Peyer's patch (tissue), 4 donors: ENCODE data around the gene EFNA1. TPM values are rescaled to one million over a fixed set of nuclear protein-coding genes. Genes with fewer than 3 reads are reported as not detected.
A peak's percentile ranks its signal among the peaks of the same experiment; 100 is the strongest.
"Not testable (repeated sequence)": the region's sequence is repeated elsewhere in the genome, so short reads cannot be mapped to it uniquely, and the experiment has no call there.

ENCODE experiments used
- DNase-seq, 3 donors: peaks; one replicate each; pipeline ENCODE4 v3.0.0-alpha.2; 2017 to 2019
- H3K27ac ChIP-seq, 4 donors: fragments of 200-600 bp; sonication (generic); one replicate each; pipeline ENCODE4 v1.5.1; 2016 to 2019
- H3K27me3 ChIP-seq, 2 donors: fragments of 200-600 bp; sonication (generic); one replicate each; pipeline ENCODE4 v1.5.1; 2019
- H3K36me3 ChIP-seq, 3 donors: fragments of 200-600 bp; sonication (generic); one replicate each; pipeline ENCODE4 v1.5.1; 2016 to 2019
- H3K4me1 ChIP-seq, 4 donors: fragments of 200-600 bp; sonication (generic); one replicate each; pipeline ENCODE4 v1.5.1; 2016 to 2019
- H3K4me3 ChIP-seq, 4 donors: fragments of 200-600 bp; sonication (generic); 1 replicate in 3 of 4; 2 replicates in 1 of 4; pipeline ENCODE4 v1.5.1; 2016 to 2019; ENCODE audit warnings: mild to moderate bottlenecking in 1 of 4
- H3K9me3 ChIP-seq, 4 donors: fragments of 200-600 bp; sonication (generic); one replicate each; pipeline ENCODE4 v1.5.1; 2016 to 2019; ENCODE audit warnings: mild to moderate bottlenecking in 1 of 4
- POLR2A ChIP-seq, 2 donors: fragments of 450-650 bp; IDR thresholded peaks; one replicate each; pipeline ENCODE4 v1.5.1; 2017; ENCODE audit warnings: antibody characterized with exemption in 2 of 2, mild to moderate bottlenecking in 2 of 2, moderate library complexity in 2 of 2
- total RNA-seq, 4 donors: library from RNA; depleted of rRNA; stranded (reverse); fragments of >200 nt; gene quantifications; one replicate each; pipeline ENCODE4 v1.1.0, GENCODE V29; 2016
- TF ChIP-seq, protein P1 (sequence below), 6 experiments: fragments of 450-650 bp in 4 of 6; fragments of 200-600 bp in 2 of 6; sonication (generic) in 1 of 6; IDR thresholded peaks; one replicate each; pipeline ENCODE4 v1.5.1; 2017 to 2019; ENCODE audit warnings: antibody characterized with exemption in 6 of 6, mild to moderate bottlenecking in 3 of 6, moderate library complexity in 1 of 6

EFNA1 gene
- total RNA-seq, 4 donors from 2014 or later, result 13.2 to 166 (median 145) TPM

DNA sequence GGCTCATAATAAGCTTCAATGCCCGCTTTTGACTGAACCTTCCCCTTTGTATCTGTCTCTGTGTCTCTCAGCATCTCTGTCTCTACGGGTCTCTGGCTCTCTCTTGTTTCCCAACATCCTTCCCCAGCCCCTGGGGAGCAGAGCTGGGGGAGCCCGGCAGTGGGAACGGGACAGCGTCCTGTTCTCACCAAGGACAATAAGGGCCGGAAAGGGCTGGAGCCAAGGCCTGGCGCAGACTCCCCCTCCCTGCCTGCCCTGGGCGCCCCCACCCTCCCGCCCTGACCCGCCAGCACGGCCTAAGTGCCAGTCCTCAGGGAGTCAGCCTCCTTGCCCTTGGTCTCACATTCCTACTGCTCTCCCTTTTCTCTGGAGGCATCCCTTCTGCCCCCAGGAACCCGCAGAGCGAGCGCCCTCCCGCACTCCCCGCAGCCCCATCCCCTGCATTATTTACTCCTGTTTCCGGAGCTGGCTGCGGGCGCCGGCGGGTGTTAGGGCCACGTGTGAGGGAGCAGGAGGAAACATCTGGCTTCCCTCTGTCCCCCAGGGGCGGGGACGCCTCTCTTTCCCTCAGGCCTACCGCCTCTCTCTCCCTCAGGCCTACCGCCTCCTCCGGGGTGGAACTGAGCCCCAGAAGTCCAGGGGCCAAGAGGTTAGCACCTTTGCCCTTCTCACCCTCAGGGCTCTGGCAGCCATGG, 38.9 kb downstream of the EFNA1 start:
- Histone ChIP-seq H3K27me3 (no peaks in the 10 kb centered on the region), H3K36me3 (peaks cover 0 to 9% (median 0%) of the 10 kb centered on the region in 3 donors), H3K9me3 (no peaks in the 10 kb centered on the region), H3K27ac (peak overlapping the region in 3 of 4 donors; percentile 44 to 61 (median 61)), H3K4me3 (no peak overlapping the region), H3K4me1 (peaks cover 0 to 18% (median 5%) of the 10 kb centered on the region in 4 donors)
- TF ChIP-seq, protein P1, sequence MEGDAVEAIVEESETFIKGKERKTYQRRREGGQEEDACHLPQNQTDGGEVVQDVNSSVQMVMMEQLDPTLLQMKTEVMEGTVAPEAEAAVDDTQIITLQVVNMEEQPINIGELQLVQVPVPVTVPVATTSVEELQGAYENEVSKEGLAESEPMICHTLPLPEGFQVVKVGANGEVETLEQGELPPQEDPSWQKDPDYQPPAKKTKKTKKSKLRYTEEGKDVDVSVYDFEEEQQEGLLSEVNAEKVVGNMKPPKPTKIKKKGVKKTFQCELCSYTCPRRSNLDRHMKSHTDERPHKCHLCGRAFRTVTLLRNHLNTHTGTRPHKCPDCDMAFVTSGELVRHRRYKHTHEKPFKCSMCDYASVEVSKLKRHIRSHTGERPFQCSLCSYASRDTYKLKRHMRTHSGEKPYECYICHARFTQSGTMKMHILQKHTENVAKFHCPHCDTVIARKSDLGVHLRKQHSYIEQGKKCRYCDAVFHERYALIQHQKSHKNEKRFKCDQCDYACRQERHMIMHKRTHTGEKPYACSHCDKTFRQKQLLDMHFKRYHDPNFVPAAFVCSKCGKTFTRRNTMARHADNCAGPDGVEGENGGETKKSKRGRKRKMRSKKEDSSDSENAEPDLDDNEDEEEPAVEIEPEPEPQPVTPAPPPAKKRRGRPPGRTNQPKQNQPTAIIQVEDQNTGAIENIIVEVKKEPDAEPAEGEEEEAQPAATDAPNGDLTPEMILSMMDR (IDR thresholded peaks at IDR 0.05), result no peak
- no peak for TF ChIP-seq POLR2A (IDR thresholded peaks at IDR 0.05)
- peak in 2 of 3 donors; percentile 18 to 54 for DNase-seq

DNA sequence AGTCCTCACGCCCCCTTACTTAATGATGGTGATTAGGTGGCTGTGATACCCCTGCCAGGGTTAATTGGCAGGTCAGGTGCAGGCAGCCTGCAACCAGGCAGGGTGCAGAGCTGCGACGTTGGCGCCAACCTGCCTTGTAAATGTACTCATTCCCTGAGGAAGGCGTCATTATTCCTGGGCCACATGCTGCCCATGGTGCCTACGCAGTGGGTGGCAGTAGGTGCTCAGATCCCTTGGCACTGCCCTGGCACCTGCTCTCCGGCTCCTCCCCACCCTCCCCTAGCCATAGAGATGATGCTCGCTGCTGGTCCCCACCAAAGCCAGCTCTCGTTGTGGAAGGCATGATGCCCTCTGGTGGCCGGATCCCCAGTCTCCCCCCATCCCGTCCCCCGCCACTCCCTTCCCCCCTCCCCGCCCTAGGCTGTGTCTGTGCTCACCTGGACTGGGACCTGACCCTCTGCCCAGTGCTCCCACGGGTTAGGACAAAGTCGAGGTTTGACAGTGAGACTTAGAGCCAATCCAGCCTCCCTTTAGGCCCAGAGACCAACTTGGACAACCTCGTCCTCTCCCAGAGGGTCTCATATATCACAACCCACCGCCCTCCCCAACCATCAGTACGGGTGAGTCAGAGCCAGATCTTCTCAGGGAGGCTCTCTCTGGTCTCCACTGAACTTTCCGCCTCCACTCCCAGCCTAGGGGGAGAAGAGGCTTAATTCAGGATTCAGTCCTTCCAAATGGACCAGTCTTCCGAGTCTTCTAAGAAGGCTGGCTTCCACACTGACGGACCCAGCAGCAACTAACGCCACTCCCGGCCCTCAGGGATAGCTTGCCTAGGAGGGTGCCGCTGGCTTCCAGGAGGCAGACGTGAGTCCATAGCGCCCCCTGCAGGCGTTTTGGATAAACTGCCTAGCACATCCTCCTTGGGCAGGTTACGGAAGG, 39.8 kb downstream of the EFNA1 start:
- Histone ChIP-seq H3K4me3 (peak overlapping the region in 1 of 4 donors; percentile 31), H3K36me3 (peaks cover 0 to 9% (median 0%) of the 10 kb centered on the region in 3 donors), H3K4me1 (peaks cover 0 to 26% (median 5%) of the 10 kb centered on the region in 4 donors), H3K27me3 (no peaks in the 10 kb centered on the region), H3K9me3 (no peaks in the 10 kb centered on the region), H3K27ac (peak overlapping the region in 3 of 4 donors; percentile 44 to 61 (median 61))
- TF ChIP-seq POLR2A (IDR thresholded peaks at IDR 0.05), result no peak
- TF ChIP-seq, protein P1 (IDR thresholded peaks at IDR 0.05), result peak; percentile 70 to 98 (median 92)
- DNase-seq, result peak; percentile 82 to 95 (median 92)

DNA sequence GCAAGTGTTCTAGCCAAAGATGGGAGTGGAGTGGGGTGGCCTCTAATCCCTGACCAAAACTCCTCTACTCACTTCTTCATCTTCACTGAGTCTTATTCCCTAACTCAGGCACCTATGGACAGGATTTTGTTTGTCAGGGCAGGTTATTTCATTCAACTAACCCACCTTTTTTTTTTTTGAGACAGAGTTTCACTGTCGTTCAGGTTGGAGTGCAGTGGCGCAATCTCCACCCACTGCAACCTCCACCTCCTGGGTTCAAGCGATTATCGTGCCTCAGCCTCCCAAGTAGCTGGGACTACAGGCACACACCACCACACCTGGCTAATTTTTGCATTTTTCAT, 40.4 kb downstream of the EFNA1 start:
- not testable (repeated sequence) for H3K9me3 ChIP-seq, H3K27me3 ChIP-seq, H3K4me3 ChIP-seq, DNase-seq, H3K27ac ChIP-seq, H3K36me3 ChIP-seq
- peaks cover 0 to 28% (median 5%) of the 10 kb centered on the region in 4 donors for H3K4me1 ChIP-seq

DNA sequence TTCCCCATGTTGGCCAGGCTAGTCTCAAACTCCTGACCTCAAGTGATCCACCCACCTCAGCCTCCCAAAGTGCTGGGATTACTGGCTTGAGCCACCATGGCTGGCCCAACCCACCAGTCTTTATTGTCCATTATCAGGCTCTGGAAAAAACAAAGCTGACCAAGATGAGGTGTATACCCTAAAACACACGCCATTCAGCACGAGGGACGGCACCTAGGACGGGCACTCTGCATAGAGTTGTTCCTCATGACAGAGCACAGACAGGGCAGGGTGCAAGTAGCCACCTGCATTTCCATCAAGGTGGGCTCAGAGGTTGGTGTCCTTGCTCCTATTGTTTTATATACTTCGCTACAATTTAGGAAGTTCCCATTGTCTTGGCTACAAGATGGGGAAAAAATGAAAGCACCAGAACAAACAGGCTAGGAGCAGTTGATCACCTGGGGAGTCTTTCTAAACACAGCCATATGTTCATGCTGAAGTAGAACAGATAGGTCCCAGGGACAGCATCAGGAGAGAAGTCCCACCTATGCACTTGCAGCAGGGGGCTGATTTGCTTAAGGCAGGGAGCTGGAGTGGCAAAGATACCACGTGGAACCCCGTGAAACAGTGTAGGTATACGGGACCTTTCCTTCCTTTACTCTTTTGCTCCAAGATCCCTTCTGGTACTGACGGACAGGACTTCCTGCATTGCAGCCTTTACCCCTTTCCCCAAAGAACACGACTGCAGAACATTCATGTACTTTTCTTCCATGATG, 41.0 kb downstream of the EFNA1 start:
- DNase-seq, result peak in 2 of 3 donors; percentile 7 to 36
- no peaks in the 10 kb centered on the region for H3K27me3 ChIP-seq

DNA sequence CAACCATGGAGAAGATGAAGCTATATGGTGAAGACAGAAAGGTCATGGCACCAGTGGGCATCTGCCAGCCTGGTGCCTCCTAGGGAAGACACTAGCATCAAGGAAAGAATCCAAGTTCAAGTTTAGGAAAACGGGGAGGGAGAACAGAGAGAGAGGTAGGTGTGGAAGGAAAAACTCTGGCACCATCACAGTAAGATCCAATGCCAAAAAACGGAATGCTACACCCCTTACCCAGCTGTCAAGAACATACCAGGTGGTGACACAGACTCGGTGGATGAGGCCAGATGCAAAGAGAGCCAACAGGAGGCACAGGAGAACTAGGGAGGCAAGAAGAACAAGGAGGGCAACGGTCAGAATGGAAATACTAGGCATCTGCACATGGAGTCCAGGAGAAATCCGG, 41.9 kb downstream of the EFNA1 start:
- DNase-seq, result peak in 1 of 3 donors; percentile 18
- TF ChIP-seq POLR2A (IDR thresholded peaks at IDR 0.05), result no peak
- TF ChIP-seq, protein P1 (IDR thresholded peaks at IDR 0.05), result no peak
- Histone ChIP-seq H3K9me3 (no peaks in the 10 kb centered on the region), H3K4me3 (no peak overlapping the region), H3K36me3 (peaks cover 0 to 9% (median 0%) of the 10 kb centered on the region in 3 donors), H3K4me1 (peaks cover 0 to 41% (median 15%) of the 10 kb centered on the region in 4 donors), H3K27me3 (peaks cover 0 to 4% of the 10 kb centered on the region in 2 donors), H3K27ac (no peak overlapping the region)

More for the DNA sequence above, 41.0 kb downstream of the EFNA1 start:
- Histone ChIP-seq H3K4me1 (peaks cover 0 to 32% (median 8%) of the 10 kb centered on the region in 4 donors), H3K27ac (no peak overlapping the region), H3K4me3 (no peak overlapping the region), H3K9me3 (no peaks in the 10 kb centered on the region), H3K36me3 (peaks cover 0 to 9% (median 0%) of the 10 kb centered on the region in 3 donors)
- TF ChIP-seq, protein P1 (IDR thresholded peaks at IDR 0.05), result no peak
